HK-2 (cell line): ENCODE data around the gene IGF1R.
A peak's percentile ranks its signal among the peaks of the same experiment; 100 is the strongest.

Source experiments
- DNase-seq: peaks from one replicate; pipeline ENCODE4 v3.0.0-alpha.2; 2018; ENCODE audit not compliant: unreplicated experiment

Gene IGF1R

DNA sequence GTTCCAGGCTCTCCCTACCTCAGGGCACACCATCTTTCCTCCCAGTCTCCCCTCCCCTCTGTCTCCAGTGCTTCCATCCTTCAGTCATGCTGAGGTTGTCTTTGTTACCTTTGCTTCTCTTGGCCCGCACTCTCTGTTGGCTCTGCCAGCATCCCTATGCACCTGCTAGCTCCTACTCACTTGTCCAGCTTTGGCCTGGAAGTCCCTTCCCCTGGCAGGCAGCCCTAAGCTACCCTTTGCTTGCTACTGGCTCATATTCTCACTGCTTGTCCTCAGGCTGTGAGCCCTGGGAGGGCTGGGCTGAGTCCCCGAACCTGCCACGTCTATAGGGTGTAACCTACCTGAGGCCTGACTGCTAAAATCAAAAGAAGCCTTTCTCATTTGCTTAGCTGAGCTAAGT lies 236.6 kb downstream of the IGF1R start:
- no peak for DNase-seq

DNA sequence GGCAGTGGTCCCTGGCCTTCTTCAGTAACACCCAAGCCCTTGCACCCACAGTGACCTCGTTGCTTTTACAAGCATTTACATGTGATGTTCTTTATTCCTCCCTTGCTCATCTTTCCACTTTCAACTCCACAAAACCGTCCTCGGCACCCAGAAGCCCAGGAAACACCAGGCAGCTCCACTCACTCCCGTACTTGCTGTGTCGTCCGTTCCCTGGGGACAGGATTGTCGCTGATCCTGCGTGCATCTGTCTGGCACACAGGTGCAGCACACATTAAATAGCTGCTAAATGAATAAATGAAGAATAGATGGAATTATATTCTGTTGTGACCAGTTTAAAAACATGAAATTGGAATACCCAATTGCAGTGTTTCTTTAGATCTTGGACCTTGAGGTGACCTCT lies 239.6 kb downstream of the IGF1R start:
- DNase-seq = no peak

- DNase-seq = no peak
Observed at GRCh38 chr15:98888820-98889479, 240.6 kb downstream of the IGF1R start.

GRCh38 chr15:98889930-98890695 lies 241.8 kb downstream of the IGF1R start:
- DNase-seq = peak; percentile 32

- no peak for DNase-seq
Observed at GRCh38 chr15:98891301-98891700, 243.0 kb downstream of the IGF1R start.

DNA sequence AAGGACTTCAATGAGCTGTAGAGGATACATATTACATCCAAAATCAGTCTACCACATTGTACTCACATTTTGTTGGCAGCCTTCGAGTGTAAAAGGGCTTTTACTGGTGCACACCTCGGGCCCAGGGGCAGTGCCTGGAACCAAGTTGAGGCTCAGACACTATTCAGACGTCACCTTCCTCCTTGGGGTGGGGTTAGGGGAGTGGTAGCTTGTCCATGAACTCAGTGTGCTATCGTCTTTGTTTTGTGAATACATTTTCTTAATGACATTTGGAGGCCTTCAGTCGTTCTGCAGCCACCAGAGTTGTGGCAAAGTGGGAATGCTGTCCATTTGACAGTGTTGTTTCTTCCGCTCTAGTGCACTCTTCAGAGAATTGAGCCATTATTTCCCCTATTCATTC lies 245.1 kb downstream of the IGF1R start:
- no peak for DNase-seq

- no peak for DNase-seq
Observed at GRCh38 chr15:98894312-98894711, 246.0 kb downstream of the IGF1R start.

- DNase-seq = no peak
Observed at GRCh38 chr15:98896002-98896721, 247.8 kb downstream of the IGF1R start.

DNA sequence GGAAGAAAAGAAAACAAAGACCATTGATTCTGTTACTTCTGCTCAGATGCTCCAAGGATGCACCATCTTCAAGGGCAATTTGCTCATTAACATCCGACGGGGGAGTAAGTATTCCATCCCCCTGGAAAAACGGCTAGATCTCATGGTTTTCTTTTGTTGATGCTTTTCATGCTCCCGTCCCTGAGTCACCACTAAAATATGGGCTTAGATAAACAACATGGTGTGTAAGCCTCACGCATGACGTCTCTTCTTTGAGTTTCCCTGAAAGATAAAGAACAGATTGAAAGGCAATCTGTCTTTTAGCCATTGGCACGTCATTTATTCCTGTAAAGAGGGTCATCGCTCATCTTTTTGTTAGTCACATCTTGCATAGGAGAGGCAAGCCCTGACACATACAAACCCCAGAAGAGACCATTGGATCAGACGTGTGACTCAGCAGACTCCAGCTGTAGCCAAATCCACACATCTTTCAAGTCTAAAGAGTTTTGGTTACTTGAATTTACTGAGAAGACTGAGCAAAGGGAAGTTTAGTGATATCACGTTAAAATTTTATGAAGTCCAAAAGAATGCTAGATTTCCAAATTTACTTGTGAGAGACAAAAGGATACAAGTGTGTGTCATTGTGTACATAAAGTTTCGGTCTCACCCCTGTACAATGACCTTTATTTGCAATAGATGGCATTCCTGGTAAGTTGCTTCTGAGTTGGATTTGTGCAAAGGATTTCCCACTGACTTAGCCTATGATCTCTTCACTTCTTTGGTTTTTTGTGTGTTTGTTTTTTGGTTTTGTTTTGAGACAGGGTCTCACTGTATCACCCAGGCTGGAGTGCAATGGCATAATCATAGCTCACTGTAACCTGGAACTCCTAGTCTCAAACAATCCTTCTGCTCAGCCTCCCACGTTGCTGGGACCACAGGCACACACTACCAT lies 248.7 kb downstream of the IGF1R start:
- DNase-seq = peak; percentile 35

- no peak for DNase-seq
Observed at GRCh38 chr15:98898122-98898521, 249.8 kb downstream of the IGF1R start.

DNA sequence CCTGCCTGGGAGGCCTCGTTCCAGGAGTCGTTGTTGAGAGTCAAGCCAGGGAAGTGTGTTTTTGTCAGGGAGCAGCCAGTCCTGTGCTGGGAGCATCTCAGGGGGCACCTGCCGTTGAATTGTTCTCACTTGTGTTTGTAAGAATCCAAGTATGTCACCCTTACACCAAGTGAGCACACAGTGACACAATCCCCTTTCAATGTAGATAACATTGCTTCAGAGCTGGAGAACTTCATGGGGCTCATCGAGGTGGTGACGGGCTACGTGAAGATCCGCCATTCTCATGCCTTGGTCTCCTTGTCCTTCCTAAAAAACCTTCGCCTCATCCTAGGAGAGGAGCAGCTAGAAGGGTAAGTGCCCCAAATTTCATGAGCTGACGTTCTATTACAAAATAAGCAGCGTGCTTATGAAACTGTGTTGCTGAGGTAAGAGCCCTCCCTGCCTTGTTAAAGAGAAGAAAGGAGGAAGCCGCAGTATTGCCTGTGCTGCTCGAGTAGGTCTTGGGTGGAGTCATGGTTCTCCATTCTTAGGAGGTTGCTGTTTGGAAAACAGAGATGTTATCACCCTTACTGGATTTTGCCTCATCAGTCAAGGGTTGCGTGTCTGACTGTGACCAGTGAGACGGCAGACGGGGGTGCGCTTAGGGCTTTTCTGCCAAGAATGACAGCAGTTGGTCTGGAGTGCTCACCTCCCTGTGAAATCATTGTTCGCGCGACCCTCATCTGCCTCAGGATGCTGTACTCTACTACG lies 251.1 kb downstream of the IGF1R start:
- no peak for DNase-seq

DNA sequence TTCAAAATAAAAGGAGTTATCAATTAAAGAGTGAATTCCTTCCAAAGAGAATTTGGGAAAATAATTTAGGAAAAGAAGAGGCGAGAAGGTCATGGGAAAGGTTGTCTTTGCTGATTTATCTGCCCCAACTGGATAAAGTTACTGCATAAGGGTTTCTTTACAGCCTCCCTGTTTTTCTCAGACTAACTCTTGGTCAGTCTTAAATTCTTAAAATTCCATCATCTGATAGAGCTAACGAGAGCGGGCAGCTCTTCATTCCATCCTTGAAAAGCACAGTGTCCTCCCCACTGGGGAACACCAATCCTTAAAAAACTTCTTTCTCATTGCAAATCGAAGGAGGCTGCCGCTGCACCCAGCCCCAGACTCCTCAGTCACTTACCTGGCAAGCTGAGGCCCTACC lies 252.0 kb downstream of the IGF1R start:
- DNase-seq = no peak

GRCh38 chr15:98901434-98902072 lies 253.2 kb downstream of the IGF1R start:
- no peak for DNase-seq

DNA sequence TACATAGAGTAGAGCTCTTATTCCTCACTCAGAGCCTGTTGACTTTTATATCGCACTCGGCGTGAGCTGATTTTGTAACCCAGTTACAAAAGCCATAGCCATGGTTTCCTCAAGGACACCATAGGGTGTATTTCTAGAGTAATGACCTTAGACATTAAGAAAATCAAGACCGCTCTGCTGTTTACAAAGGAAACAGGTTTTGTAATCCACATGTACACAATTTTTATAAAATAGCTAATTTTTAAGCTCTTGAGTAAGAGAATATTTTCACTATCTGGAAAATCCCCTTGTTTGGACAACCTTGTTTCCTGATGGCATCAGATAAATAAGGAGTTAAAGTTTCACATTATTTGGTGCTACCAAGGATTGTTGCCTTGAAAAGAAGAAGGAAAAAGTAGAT lies 254.6 kb downstream of the IGF1R start:
- no peak for DNase-seq

DNA sequence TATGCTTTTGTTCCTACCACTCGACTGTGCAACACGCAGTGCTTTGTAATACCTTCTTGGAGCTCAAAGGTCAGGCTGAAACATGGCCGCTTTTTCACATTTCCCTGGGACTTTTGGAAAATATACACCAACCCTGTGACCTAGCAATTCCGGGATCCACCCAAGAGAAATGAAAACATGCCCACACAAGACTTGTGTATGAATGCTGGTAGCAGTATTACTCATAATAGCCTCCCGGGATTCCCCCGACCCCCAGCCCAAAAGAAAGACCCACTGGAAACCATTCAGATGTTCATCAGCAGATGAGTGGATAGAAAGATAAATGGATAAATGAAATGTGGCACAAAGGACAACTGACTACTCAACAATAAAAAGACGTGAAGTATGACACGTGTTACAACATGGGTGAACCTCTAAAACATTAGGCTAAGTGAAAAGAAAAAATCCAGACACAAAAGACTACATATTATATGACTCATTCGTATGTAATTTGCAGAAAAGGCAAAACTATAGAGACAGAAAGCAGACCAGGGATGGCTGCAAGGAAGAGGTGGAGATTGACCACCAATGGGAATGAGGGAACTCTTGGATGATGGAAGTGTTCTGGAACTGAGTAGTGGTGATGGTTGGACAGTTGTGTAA lies 255.2 kb downstream of the IGF1R start:
- DNase-seq = no peak

DNA sequence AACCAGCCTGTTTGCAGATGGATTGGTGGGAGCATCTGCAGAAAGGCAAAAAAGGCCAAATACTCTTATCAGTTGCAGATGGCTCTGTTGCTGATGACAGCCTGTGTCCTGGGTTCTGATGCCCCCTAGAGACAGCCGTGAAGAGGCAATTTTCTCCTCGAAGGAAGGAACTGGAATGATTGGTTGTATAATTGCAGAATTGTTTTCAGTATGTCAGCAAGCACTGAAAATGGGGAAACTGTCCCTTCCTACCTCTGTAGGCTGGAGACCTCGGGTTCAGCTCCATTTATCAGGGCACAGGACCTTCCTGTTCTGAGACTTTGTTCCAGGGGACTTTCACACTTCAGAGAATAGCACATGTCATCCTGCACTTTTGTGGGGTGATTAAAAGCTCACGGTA lies 256.2 kb downstream of the IGF1R start:
- DNase-seq = no peak

- DNase-seq = no peak
Observed at GRCh38 chr15:98905963-98906711, 257.8 kb downstream of the IGF1R start.

DNA sequence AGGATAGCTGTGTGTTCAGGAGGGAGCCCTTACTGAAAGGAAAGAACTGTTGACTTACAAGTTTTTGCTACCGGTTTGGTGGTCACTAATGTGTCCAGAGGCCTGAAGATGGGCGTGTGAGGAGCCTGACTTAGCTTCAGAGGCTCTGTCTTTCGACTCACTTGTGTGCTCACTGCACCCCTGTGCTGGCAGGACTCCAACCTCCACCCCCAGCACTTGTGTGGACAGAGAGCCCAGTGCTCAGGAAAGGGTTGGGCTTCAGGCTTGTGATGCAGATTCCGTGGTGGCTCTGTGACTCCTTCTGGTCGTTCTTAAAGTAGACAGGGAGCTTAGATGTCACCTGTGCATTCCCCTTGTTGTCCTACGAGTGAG lies 258.4 kb downstream of the IGF1R start:
- DNase-seq = peak; percentile 28

- no peak for DNase-seq
Observed at GRCh38 chr15:98907927-98908471, 259.7 kb downstream of the IGF1R start.
